ENCODE data around the gene SLC9B2.
"Not testable (repeated sequence)": the region's sequence is repeated elsewhere in the genome, so short reads cannot be mapped to it uniquely, and the experiment has no call there.

Gene SLC9B2

GRCh38 chr4:103018391-103019307 is 57.9 kb downstream of the SLC9B2 start:
- no peak for DNase-seq

GRCh38 chr4:103012551-103012950 is 64.0 kb downstream of the SLC9B2 start:
- no peak for DNase-seq

- no peak for DNase-seq
Measured at GRCh38 chr4:103012060-103012459, 64.5 kb downstream of the SLC9B2 start.

- no peak for DNase-seq
Measured at GRCh38 chr4:103011378-103012025, 65.1 kb downstream of the SLC9B2 start.

- DNase-seq = no peak
Measured at GRCh38 chr4:103010804-103011203, 65.8 kb downstream of the SLC9B2 start.

GRCh38 chr4:103008875-103009729 is 67.5 kb downstream of the SLC9B2 start:
- peak; percentile 25 to 50 for DNase-seq

GRCh38 chr4:103002551-103002950 is 74.0 kb downstream of the SLC9B2 start:
- no peak for DNase-seq

GRCh38 chr4:102994803-102995202 is 81.8 kb downstream of the SLC9B2 start:
- no peak for DNase-seq

- not testable (repeated sequence) for DNase-seq
Measured at GRCh38 chr4:102993985-102994384, 82.6 kb downstream of the SLC9B2 start.

GRCh38 chr4:102988429-102989020 is 88.0 kb downstream of the SLC9B2 start:
- DNase-seq = no peak

- DNase-seq = no peak
Measured at GRCh38 chr4:102981005-102981404, 95.6 kb downstream of the SLC9B2 start.
